Stromal cell of bone marrow (primary cell): ENCODE results near the gene TNIP2.
"Not testable (repeated sequence)": the region's sequence is repeated elsewhere in the genome, so short reads cannot be mapped to it uniquely, and the experiment has no call there.

Experiments used
- DNase-seq: peaks from one replicate; pipeline ENCODE4 v3.0.0-alpha.2; 2012; ENCODE audit warnings: low read depth

TNIP2 gene

DNA sequence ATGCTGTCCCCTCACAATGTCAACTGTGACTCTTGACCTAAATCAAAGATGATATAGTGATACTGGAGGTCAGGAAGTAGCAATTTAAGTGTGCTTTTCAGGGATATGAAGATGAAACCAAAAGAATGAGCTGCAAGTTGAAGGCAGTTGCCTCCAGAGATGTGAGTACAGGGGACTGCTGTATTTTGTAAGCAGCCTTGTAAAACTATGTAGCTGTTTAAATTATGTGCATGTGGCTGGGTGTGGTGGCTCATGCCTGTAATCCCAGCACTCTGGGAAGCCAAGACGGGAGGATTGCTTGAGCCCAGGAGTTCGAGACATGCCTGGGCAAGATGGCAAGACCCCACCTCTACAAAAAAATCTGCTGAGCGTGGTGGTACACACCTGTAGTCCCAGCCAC, 15.1 kb upstream of the TNIP2 start:
- no peak for DNase-seq

DNA sequence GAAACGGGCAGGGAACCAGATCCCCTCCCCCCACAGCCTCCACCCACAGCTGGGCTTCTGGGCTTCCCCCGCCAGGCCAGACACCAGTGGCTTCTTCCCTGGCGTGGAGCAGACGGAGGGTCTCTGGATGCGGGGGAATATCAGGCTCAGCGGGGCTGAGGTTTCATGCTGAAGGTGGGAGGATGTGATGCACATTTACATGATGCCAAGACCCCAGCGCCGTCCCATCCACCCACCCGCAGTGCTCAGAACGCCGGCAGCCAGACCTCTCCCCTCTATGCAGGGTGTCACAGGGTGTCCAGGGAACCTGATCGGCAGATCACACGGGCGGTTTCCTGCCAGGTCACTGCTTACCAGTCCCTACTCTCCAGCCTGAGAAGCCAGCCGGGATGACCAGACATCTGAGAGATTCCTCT, 12.8 kb upstream of the TNIP2 start:
- no peak for DNase-seq

DNA sequence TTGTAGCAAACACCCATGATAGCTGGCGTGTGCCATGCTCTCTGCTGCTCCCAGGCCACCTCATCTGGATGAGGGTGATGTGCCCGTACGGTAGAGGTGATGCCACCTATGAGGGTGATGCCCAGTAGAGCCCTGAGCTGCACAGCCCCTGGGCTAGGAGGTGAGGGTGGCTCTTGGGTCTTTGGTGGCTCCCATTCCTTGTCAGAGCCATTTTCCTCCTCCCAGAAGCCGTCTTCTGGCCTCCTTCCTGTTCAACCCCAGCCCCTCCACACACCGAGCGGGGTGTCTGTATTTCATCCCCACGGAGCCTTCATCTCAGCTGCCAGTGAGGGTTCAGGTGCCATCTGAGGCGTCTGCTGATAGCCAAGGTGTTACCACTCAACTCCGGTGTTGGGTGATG, 12.0 kb upstream of the TNIP2 start:
- no peak for DNase-seq

DNA sequence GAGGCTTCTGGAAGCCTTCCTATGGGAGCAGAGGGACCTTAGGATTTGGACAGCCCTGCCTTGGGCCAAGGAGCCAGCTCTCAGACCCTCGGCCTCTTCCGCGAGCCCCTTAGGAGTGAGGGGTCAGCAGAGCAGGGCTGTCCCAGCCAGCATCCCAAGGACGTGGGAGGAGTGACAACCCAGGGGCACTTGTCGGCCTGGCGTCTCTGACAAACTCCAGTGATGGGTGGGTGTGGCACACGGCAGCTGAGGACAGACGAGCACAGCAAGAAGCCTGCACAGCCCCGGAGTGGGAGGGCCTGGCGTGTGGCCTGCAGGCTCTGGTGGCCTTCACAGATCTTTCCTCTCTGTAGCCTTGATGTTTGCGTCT, 11.6 kb upstream of the TNIP2 start:
- no peak for DNase-seq

DNA sequence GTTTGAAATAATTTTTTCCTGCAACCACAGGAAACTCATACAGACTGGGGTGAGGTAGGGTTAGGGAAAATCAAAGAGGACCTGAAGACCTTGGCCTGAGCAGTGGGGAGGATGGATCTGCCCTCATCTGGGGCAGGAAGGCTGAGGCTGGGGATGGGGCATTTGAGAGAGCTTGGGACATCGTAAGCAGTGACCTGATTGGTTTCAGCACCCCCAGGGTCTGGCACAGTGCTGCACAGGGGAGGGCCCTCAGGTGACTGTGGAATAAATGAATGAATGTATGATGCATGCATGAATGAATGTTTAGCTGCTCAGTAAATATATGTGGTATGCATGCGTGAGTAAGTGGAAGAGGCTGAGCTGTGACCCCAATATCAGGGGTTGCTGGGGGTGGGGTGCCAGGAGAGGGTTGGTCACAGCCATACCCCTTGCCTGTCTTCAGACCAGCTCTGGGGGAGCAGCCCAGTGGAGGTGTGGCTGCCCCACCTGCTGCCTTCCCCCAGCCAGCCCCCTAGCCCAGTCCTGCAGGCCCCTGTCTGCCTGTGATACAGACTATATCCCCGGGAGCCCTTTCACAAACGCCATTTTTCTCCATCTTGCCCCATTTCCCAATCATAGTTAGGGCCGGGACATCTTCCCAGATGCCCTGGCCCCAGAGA, 11.0 kb upstream of the TNIP2 start:
- DNase-seq = no peak

DNA sequence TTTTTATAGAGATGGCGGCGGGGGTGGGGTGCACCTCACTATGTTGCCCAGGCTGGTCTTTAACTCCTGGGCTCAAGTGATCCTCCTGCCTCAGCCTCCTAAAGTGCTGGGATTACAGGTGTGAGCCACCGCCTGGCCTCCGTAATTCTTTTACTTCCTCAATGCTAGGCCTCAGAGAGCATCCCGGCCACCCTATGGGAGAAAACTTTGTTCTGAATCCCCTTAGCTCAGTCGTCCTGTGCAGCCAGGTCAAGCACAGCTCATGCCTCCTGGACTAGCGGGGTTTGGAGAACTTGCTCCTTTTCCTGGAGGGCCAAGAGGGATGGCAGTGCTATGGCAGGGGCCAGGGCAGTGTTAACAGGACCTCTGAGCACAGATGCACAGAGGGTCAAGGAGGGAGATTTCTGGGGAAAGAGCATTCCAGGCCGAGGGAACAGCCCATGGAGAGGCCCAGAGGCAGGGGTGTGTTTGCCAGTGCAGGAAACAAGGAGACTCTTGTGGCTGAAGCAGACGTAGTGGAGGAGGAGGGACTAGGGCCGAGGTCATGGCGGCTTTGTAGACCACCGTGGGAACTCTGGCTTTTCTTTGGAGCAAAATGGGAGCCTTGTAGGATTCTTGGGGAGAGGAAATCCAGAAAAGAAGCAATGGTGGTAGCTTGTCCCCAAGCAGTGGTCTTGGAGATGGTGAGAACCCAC, 9.8 kb upstream of the TNIP2 start:
- DNase-seq = no peak

DNA sequence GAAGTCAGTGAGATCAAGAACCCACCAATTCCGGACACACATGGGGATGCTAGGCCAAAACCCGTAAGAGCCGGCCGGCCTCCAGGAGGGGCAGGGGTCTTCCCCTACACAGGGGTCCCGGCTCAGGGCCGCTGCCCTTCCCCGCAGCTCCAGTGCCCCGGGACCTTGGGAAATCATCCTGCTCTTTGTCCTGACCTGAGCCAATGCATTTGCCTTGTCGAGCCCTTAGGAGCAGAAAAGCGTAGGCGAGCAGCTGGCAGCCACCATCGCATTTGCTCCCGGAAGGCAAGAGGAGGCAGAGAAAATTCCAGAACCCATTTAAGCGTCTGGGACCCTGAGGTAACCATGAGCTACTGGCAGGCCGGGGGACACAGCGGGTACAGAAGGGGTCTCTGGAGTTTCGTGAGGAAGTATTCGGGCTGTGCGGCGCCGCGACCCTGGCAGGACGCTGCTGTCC, 7.4 kb upstream of the TNIP2 start:
- DNase-seq = no peak

DNA sequence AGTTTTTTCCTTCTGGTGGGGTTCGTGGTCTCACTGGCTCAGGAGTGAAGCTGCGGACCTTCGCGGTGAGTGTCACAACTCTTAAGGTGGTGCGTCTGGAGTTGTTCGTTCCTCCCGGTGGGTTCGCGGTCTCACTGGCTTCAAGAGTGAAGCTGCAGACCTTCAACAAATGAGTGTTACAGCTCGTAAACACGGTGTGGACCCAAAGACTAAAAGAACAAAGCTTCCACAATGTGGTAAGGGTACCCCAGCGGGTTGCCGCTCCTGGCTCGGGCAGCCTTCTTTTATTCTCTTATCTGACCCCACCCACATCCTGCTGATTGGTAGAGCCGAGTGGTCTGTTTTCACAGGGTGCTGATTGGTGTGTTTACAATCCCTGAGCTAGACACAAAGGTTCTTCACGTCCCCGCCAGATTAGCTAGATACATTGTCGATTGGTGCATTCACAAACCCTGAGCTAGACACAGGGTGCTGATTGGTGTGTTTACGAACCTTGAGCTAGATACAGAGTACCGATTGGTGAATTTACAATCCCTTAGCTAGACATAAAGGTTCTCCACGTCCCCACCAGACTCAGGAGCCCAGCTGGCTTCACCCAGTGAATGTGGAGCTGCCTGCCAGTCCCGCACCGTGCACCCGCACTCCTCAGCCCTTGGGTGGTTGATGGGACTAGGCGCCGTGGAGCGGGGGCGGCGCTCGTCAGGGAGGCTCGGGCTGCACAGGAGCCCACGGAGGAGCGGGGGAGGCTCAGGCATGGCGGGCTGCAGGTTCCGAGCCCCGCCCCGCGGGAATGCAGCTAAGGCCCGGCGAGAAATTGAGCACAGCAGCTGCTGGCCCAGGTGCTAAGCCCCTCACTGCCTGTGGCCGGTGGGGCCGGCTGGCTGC, 6.6 kb upstream of the TNIP2 start:
- not testable (repeated sequence) for DNase-seq

DNA sequence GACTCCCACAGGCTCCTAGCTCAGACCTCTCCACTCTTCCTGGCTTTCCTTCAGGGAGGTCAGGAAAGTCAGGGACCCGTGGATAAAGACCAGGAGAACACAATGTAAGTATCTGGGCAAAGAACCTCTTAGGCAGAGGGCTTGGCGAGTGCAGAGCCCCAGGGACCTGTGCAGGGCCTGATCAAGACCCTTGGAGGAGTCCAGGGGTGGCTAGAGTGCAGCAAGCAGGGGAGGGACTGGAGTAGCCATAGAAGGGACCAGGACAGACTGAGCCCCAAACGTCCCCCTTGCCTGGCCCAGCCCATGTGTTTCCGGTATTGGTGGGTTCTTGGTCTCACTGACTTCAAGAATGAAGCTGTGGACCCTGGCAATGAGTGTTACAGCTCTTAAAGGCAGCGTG, 5.9 kb upstream of the TNIP2 start:
- no peak for DNase-seq

DNA sequence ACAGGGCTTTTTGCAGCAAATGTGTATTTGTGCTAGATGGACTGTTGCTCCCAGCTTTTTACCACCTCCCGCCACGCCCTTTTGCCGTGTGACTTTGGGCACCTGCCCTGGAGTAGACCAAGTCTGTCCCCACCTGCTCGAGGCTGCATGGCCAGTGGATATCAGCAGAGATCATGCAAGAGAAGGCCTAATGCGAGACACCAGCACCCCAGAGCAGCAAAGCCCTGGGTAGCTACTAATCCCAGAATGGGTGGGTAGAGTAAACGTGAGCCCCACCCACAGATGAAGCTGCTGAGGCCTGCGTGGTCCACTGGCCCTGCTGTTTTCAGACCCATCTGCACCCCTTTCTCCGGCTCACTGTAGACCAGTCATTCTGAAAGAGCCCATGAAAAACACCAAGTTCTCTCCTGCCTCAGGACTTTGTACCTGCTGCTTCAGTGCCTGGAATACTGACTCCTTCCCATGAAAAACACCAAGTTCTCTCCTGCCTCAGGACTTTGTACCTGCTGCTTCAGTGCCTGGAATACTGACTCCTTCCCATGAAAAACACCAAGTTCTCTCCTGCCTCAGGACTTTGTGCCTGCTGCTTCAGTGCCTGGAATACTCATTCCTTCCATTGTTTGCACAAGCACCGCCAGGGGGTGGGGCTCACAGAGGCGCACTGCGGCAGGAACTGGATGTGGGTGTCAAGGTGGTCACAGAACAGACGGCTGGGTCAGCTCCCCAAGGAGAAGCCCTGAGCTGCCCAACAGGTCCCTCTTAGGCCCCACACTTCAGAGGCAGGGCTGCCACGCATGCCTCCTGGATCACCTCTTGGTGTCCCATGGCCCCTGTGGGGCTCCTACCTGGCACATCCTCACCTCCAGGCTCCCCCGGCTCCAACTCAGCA, 5.1 kb upstream of the TNIP2 start:
- DNase-seq = no peak

DNA sequence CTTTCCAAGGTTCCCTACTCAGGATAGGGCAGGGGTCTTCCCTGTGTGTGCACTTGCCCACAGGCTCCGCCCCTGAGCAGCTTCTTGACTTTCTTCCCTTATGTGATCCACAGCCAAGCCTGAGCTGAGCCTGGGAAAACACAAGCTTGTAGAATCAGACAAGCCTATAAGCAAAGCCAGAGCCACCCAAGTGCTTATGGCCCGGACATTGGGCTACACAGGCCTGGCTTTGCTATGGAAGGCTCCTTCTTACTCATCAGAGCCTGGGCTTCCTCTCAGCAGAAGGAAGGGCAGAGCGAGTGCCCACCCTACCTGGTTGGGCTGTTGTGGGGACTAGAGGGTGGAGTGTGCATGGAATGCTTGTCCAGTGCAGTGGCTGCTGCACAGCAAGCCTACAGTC, 1.3 kb upstream of the TNIP2 start:
- no peak for DNase-seq

DNA sequence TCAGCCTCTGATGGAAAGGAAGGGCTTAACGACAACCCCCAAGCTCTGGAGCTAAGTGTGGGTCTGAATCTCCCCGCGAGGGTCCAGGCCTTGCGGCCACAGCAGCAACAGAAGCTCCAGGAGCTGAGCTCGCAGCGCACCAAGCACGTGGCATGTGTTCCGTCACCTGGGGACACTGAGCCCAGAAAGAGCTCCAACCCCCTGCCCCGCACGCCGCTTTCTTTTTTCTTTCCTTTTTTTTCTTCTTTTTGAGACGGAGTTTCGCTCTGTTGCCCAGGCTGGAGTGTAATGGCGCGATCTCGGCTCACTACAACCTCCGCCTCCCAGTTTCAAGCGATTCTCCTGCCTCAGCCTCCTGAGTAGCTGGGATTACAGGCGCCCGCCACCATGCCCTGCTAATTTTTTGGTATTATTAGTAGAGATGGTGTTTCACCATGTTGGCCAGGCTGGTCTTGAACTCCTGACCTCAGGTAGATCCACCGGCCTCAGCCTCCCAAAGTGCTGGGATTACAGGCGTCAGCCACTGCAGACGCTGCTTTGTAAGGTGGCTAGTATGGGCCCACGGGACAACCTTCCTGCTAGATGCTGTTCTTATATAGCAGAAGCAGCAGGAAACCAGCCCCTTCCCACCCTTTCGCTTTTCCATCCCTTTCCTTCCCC, 685 bp upstream of the TNIP2 start:
- DNase-seq = no peak

DNA sequence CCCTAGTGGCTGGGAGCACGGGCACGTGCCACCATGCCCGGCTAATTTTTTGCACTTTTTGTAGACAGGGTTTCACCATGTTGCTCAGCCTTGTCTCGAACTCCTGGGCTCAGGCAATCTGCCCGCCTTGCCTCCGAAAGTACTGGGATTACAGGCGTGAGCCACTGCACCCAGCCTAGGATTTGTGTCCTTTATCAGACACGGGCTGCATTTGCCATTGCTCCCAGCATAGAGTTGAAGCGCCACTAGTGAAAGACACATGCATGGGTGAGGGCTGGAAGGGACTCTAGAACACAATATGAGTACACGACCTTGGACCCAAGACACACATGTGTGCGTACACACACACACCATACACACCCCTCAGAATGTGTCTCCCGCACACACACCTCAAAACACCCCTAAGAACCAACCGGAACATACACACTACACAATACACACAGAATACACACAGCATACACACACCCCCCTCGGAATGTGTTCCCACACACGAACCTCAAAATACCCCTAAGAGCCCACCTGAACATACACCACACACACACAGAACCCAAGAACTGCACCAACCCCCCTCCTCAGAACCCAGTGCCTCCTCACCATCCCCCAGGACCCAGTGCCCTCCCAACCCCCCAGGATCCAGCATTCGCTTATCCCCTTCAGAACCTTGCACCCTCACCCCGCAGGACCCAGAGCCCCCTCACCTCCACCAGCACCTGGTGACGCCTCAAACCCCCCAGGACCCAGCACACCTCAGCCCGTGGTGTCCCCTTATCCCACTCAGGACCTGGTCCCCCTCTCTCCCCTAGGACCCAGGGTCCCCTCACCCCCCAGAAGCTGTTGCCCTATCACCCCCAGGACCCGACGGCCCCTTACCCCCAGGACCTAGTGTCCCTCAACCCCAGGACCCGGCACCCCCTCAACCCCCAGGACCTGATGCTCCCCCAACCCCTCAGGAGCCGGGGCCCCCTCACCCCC, 1.0 kb downstream of the TNIP2 start:
- DNase-seq = no peak

DNA sequence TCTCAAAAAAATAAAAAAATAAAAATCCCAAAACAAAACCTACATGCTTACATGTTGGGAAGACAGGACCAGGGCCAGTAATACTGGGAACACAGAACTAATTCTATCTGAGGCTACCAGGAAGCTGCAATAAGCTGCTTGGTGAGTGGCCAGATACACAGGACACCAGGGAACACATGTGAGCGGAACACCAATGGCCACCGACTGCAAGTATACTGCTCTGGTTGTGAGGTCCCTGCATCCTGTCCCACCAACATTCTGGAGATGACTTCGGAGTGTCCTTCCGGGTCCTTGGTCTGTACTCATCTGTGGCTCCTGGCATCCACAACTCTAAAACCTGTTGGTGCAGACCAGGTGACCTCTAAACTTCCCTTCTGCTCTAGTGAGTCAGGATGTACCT, 2.7 kb downstream of the TNIP2 start:
- no peak for DNase-seq

DNA sequence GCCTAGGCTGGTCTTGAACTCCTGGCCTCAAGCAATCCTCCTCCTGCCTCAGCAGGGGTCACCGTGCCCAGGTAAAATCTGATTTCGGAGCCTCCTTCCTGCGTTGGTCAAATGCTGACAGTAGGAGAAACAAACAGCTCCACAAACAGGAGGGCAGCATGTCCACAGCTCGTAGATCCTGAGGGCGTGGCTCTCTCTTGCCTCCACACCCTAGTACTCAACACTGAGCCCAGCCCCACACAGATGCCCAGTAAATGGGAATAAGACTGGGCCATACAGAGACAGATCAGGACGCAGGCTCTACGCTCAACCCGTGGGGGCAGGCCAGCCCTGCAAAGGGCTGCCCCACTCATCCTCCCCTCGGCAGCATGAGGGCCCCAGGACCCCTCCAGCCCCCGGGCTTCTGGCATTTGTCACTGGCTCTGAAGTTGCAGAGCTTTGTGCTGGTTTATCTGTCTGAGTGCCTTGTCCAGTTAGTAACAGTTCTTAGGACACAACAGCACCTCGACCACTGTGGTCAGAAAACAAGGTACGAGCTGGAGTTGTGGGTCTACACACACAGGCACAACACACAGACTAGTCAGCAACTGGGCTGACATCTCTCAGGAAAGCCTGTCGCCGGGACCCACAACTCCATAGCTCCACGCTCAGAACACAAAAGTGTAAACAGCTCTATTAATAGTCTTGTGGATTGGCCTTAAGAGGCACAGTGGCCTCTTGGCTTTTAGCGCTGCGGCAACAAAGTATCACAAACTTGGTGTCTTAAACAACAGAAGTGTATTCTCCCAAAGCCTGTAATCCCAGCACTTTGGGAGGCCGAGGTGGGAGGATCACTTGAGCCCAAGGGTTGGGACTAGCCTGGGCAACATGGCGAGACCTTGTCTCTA, 5.2 kb downstream of the TNIP2 start:
- DNase-seq = no peak

DNA sequence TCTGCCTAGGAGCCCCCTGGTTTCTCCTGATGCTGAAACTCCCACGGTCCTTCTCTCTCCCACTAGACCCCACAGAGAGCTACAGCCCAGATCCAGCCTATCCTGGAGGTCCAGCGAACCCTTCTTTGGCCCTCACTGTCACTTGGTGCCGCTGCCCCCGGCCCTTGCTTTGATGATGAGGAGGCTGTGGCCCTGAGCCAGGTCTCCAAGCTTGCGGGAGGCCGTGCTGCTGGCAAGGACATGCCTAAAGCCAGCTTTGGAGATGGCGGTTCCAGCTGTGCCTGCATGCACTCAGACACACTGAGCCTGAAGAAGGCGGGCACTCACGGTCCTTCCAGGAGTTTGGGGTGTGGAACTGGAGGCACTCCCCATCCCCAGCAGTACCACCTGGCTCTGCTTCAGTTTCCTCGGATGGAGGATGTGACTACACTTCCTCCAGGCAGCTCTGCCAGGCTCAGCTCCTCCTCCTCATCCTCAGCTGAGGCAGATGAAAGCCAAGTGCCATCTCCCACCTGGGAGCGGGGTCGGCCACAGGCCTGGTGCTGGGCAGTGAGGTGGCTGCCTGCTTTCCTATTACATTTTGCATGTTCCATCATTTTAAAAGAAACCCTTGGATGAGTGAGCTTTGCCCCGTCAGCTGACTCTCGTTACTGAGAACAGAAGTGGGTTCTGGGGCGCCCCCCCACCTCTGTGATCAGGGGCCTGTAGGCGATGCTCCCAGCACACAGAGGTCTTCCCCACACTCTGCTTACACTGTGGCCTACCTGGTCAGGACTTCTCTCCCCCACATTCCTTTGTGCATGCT, 9.0 kb downstream of the TNIP2 start:
- DNase-seq = no peak

DNA sequence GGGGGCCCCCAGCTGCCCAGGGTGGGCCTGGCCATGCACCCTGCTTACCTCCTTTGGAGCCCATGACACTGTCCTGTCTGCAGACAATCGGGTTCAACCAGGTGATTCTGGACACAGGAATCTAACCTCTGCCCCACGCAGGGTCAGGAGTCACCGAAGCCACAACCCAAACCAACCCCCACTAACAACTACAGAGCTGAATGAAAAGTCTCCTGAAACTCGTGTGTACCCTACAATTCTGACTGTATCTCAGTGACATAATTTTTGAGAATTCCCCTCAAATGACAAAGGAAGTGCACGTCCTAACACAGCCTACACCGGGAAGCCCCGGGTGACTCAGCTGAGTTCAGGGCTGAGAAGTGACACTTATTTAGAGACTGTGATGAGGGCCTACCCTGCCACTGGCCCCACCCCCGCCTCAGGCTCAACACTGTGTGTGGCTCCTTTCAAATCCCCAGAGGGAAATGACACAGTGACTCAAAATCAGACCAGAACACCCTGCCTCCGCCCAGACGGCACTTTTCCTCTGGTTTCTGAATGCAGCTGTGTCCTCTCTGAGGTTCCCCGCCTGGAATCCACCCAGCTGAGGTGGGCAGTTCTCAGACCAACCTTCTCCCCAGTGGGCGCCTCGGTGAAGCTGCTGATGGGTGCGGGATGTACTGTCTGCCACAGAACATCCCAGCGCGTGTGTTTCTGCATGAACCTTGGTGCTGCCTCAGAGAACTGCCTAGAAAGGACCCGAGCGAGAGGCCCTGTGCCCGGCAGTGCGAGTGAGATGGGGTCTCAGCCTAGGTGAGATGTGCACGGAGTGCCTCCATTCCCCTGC, 9.9 kb downstream of the TNIP2 start:
- DNase-seq = no peak
